Breast epithelium (tissue), 4 donors: ENCODE measurements around the gene NXT1. TPM values are rescaled to one million over a fixed set of nuclear protein-coding genes. Genes with fewer than 3 reads are reported as not detected.

Experiments used
- DNase-seq, 2 donors: peaks; one replicate each; pipeline ENCODE4 v3.0.0-alpha.2; 2019; ENCODE audit warnings: low spot score in 2 of 2
- H3K27ac ChIP-seq, 2 donors: fragments of 200-600 bp; sonication (generic) in 1 of 2; one replicate each; pipeline ENCODE4 v1.5.1; 2016 to 2019; ENCODE audit warnings: mild to moderate bottlenecking in 1 of 2
- H3K27me3 ChIP-seq, 2 donors: fragments of 200-600 bp; sonication (generic) in 1 of 2; one replicate each; pipeline versions ENCODE4 v1.5.1 to v1.6.0; 2017 to 2019; ENCODE audit warnings: control low read depth in 1 of 2, mild to moderate bottlenecking in 1 of 2
- H3K36me3 ChIP-seq: fragments of 200-600 bp; one replicate; pipeline ENCODE4 v1.5.1; 2019
- H3K4me1 ChIP-seq, 2 donors: fragments of 200-600 bp; sonication (generic); one replicate each; pipeline ENCODE4 v1.5.1; 2016 to 2019; ENCODE audit warnings: control low read depth in 1 of 2
- H3K4me3 ChIP-seq, 3 donors: fragments of 200-600 bp; sonication (generic); 1 replicate in 2 of 3; 2 replicates in 1 of 3; pipeline ENCODE4 v1.5.1; 2016 to 2019; ENCODE audit warnings: mild to moderate bottlenecking in 3 of 3, moderate library complexity in 2 of 3
- H3K9me3 ChIP-seq, 2 donors: fragments of 200-600 bp; sonication (generic) in 1 of 2; one replicate each; pipeline ENCODE4 v1.5.1; 2016 to 2019; ENCODE audit warnings: control low read depth in 1 of 2
- CTCF ChIP-seq, 3 donors: fragments of 450-650 bp; IDR thresholded peaks; one replicate each; pipeline ENCODE4 v1.5.1; 2016 to 2017; ENCODE audit warnings: antibody characterized with exemption in 3 of 3, mild to moderate bottlenecking in 3 of 3, moderate library complexity in 3 of 3
- POLR2A ChIP-seq: fragments of 450-650 bp; IDR thresholded peaks from one replicate; pipeline ENCODE4 v1.6.1; 2016; ENCODE audit warnings: antibody characterized with exemption, mild to moderate bottlenecking, moderate library complexity
- POLR2AphosphoS5 ChIP-seq, 3 donors: sonication (generic); formaldehyde crosslinking; IDR thresholded peaks; one replicate each; pipeline ENCODE4 v1.6.1; 2017; ENCODE audit warnings: antibody characterized with exemption in 3 of 3
- intact Hi-C: fragments of 100-400 bp; cut with DNase I; formaldehyde crosslinking; loops from one replicate; pipeline ENCODE4 v1.15.1; 2023; ENCODE audit warnings: low total_unique reads
- total RNA-seq, 3 donors: library from RNA; depleted of rRNA; stranded (reverse); fragments of >200 nt; gene quantifications; one replicate each; pipeline ENCODE4 v1.1.0, GENCODE V29; 2016

NXT1 gene
- total RNA-seq, 3 donors from 2014 or later: 25.9 to 42.9 (median 33.2) TPM

- Histone ChIP-seq H3K4me3 (no peak overlapping the region), H3K9me3 (no peaks in the 10 kb centered on the region), H3K27ac (no peak overlapping the region), H3K27me3 (no peaks in the 10 kb centered on the region), H3K36me3 (no peaks in the 10 kb centered on the region), H3K4me1 (no peaks in the 10 kb centered on the region)
- intact Hi-C loops: loop anchor here (2.0 kb wide), 1 partner anchor 43 kb away; no protein-coding TSS in a partner anchor
- TF ChIP-seq POLR2A (no peak), POLR2AphosphoS5 (IDR thresholded peaks at IDR 0.05) (no peak), CTCF (IDR thresholded peaks at IDR 0.05) (no peak)
- DNase-seq: no peak
Measured at GRCh38 chr20:23403751-23404150, 53.2 kb downstream of the NXT1 start.

GRCh38 chr20:23404196-23404595, 53.6 kb downstream of the NXT1 start:
- Histone ChIP-seq H3K9me3 (no peaks in the 10 kb centered on the region), H3K4me1 (no peaks in the 10 kb centered on the region), H3K36me3 (no peaks in the 10 kb centered on the region), H3K27me3 (no peaks in the 10 kb centered on the region), H3K27ac (no peak overlapping the region), H3K4me3 (no peak overlapping the region)
- intact Hi-C loops: loop anchor here (2.0 kb wide), 1 partner anchor 43 kb away; no protein-coding TSS in a partner anchor
- TF ChIP-seq CTCF (IDR thresholded peaks at IDR 0.05) (no peak), POLR2AphosphoS5 (IDR thresholded peaks at IDR 0.05) (no peak), POLR2A (no peak)
- DNase-seq: no peak

Other genes with a start within 250 kb of the NXT1 start
- 10 to 100 TPM; 19.0 to 24.3 (median 19.9) TPM for gene GZF1, start 11.4 kb downstream of the NXT1 start, total RNA-seq
- gene NAPB, start 70.7 kb downstream of the NXT1 start, total RNA-seq: 10 to 100 TPM; 10.4 to 20.1 (median 16.1) TPM
- not detected for gene CSTL1, start 88.9 kb downstream of the NXT1 start, total RNA-seq
- gene CST11, start 102.1 kb downstream of the NXT1 start, total RNA-seq: not detected
- not detected for gene CST8, start 140.3 kb downstream of the NXT1 start, total RNA-seq
- not detected for gene CST9L, start 217.7 kb downstream of the NXT1 start, total RNA-seq